Hippocampal formation (tissue), 2 donors: Measurements from ENCODE around the gene DYRK4.

ENCODE experiments used
- DNase-seq, 2 donors: peaks; one replicate each; lab custom pipeline; 2025; lab: John Stamatoyannopoulos, UW

DYRK4 gene

DNA sequence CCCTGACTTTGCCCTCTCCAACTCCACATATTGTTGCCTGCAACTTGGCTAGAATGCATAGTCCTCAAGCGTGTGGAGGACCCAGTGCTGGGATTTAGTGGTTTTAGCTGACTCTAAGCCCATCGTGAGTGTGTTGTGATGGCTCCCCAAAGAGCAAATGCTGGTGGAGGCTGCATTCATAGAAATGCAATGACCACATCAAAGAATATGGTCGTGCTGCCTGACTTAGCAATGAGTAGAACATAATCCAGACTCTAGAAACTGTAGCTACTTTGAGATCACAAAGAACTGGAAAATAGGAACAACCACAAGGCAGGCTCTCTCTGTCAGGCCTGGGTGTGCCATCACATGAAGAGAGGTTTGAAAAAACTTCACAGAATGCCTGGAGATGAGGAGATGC, 1.3 kb downstream of the DYRK4 start:
- DNase-seq, result no peak

- DNase-seq, result peak in 1 of 2 donors; percentile 2
These were observed 2.8 kb downstream of the DYRK4 start for GRCh38 chr12:4564818-4565217.

GRCh38 chr12:4566474-4566873, 4.5 kb downstream of the DYRK4 start:
- DNase-seq, result peak in 1 of 2 donors; percentile 1

DNA sequence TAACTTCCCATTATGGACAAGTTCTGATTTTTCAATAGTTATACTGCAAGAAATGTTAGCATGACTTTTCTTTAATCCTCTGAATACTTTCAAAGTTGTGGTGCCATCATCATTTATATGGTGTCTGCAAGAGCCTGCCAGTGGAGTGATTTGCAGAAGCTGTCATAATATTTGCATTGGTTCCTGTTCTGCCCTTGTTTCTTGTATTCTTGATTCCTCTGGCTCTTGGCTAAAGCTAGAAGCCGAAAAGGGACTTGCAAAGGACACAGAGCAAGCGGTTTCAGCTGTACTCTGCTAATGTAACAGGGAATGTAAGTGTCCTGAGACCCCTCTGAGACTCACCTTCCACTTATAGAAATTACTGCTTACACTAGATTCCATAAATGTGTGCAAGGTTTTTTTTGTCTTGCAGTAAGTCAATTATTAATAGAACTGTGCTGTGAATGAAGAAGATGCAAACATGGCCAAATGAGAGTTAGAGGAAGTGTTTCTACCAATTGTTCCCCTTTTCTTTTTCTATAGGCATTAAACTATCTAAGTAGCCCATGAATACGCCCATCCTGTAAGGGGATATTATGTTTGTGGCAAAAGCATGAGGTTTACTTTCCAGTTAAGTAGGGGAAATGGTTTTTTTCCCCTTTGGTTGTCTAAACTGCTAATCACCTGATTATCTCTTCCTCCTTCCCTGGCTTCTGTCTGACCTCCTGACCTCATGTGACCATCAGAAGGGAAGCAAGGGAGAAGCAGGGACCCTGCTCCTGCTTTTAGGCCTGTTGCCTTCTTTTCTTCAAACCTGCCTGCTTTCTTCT, 5.3 kb downstream of the DYRK4 start:
- peak in 1 of 2 donors; percentile 17 for DNase-seq

DNA sequence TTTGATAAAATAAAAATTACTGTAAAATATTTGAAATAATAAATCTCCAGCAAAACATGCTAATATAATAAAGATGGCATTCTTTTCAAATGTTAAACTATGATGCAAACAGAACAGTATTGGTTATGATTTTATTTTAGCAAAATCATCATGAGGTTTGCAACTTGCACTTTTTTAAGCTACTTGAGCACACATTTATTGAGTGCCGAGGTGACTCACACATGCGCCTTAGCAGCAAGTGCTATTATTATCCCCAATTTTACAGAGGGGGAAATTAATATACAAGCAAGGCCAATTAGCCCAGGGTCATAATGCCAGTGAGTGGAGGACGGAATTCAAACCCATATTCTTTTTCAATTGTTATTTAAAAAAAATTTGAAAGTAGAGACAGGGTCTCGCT, 7.3 kb downstream of the DYRK4 start:
- no peak for DNase-seq

DNA sequence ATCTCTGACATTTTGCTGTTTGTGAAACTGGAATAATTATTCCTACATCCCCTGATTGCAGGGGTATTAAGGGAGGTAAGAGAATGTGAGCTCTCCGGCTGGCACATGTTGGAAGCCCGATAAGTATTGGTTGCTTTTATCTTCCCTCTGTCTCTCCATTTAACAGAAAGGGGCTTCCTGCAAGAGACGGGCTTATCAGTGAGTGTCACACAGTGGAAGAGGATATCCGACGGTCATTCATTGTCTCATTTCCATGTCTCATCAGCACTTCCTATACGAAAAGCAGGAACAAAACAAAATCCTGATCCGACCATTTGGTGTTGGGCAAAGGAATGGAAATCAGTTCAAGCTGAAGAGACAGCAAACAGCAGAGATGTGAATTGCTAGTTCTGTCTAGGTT, 10.7 kb downstream of the DYRK4 start:
- DNase-seq, result no peak

- DNase-seq, result no peak
These were observed 17.5 kb downstream of the DYRK4 start for GRCh38 chr12:4579305-4580102.

GRCh38 chr12:4580281-4580688, 18.3 kb downstream of the DYRK4 start:
- DNase-seq, result no peak

- no peak for DNase-seq
These were observed 22.3 kb downstream of the DYRK4 start for GRCh38 chr12:4584281-4584680.

DNA sequence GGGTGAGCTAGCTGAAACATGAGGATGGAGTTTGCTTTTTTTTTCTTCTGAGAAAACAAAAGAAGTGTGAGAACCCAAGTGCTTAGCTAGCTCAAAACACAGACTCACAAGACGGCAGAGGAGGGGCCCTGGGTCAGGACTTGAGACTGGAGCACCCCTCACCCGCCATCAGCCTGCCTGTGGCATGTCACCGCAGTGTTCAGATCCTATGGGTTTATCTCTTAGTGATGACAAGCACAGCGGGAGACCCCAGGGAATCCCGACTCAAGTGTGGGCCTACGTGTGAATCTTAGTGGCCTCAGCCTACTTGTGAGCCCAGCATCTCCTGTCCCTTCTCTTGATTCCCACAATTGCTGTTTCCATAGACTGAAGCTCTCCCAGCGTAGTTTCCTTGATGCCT, 22.9 kb downstream of the DYRK4 start:
- no peak for DNase-seq

GRCh38 chr12:4586500-4586899, 24.5 kb downstream of the DYRK4 start:
- no peak for DNase-seq

DNA sequence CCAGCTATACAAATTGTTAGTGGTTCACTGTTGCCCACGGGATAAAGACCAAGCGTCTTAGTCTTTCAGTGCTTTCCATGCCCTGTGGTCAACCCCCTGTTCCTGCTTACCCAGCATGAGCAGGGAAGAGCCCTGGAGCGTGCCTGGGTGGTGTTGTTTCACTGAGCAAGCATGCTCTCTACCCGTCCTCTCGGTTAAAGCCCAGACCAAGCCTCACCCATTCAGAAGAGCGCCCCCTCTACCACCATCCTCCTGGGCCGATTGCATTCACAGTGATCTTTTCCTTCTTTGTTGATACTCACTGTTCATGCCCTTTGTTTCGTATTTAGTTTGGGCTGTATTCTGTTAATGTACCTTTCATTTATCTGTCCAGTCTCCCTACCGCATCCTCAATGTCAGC, 25.1 kb downstream of the DYRK4 start:
- no peak for DNase-seq

- no peak for DNase-seq
These were observed 26.9 kb downstream of the DYRK4 start for GRCh38 chr12:4588916-4589315.

DNA sequence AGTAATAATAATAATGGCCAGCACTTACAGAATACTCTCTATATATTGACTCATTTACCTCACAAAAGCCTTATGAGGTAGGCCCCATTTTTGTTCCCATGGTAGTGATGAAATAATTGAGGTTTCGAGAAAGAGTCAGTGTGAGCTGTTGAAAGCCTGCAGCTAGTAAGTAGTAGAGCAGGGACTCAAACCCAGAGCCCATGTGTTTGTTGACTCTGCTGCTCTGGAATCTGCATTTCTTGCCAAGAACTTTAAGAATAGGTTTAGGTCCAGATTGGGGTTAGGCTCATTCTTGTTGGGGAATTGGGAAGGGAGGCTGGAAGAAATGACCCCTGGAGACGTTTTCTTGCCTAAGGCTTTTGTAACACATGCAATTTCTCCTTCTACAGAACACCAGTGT, 27.9 kb downstream of the DYRK4 start:
- no peak for DNase-seq

- no peak for DNase-seq
These were observed 29.2 kb downstream of the DYRK4 start for GRCh38 chr12:4591180-4591687.

DNA sequence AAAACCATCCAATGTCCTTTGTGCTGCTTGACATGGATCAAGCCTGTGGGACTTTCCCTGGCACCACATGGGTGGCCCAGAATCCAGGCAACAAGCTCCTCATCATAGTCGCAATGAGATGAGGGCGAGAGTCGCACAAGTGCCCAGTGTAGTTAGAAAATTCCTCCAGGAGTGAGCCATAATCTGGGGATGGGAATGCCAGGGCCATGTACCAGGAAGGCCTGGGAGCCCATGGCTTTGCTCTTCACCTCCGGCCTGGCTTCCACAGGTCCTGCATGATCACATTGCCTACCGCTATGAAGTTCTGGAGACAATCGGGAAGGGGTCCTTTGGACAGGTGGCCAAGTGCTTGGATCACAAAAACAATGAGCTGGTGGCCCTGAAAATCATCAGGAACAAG, 33.9 kb downstream of the DYRK4 start:
- no peak for DNase-seq

- DNase-seq, result no peak
These were observed 41.4 kb downstream of the DYRK4 start for GRCh38 chr12:4603421-4603820.

- DNase-seq, result no peak
These were observed 41.9 kb downstream of the DYRK4 start for GRCh38 chr12:4603946-4604345.

DNA sequence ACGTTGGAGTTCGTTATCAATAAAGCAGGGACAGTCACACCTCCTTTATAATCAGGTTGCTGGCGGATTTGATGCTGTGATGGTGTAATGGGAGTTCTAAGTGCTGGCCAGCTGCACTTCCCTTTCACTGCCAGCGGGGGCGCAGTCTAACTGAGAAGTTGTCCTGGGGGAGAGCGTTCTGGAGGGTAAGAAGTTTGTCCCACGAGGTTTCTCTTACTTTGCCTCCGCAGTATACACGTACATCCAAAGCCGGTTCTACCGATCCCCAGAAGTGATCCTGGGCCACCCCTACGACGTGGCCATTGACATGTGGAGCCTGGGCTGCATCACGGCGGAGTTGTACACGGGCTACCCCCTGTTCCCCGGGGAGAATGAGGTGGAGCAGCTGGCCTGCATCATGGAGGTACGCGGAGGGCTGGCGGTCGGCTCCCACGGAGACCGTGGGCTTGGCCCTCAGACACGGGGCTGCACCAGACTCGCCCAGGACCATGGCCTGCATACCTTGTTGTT, 42.7 kb downstream of the DYRK4 start:
- peak; percentile 78 to 90 for DNase-seq

GRCh38 chr12:4607056-4607455, 45.0 kb downstream of the DYRK4 start:
- no peak for DNase-seq

- no peak for DNase-seq
These were observed 47.1 kb downstream of the DYRK4 start for GRCh38 chr12:4609071-4609470.

DNA sequence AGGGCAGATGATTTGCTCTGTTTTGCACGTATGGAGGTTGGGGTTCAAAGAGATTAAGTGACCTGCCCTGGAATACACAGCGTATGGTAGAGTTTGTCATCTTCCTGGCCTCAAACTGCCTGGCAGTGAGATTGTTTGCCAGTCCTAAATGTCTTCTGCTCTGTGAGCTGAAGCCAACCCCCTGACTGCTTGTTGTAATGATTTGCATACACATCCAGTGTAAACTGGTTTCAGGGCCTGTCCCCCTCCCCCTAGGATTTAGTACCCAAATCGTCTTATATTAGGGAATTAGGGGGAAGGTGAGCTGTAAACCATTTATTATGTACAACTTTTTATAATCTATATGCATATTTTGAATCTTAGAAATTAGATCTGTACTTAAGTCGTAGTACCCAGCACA, 48.5 kb downstream of the DYRK4 start:
- no peak for DNase-seq

DNA sequence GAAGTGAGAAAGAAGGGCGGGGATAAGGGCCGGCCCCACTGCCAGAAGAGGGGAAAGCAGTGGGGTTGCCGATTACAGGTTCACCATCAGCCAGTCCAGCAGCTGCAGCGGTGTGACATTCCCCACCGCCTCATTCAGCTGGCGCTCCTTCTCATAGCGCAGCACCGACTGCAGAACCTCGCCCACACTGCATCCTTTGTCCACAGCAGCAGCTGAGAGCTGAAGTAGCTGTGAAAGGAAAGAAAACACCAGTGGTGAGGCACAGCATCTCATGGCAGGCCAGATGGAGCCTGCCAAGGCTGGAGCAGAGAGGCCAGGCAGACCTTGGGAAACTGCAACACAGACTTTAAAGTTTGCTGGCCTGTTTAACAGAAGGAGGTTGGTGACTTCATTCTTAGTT, 53.7 kb downstream of the DYRK4 start:
- peak; percentile 17 to 37 for DNase-seq
